GM18870 (cell line): ENCODE data around the gene AKT3.
"Not testable (repeated sequence)": the region's sequence is repeated elsewhere in the genome, so short reads cannot be mapped to it uniquely, and the experiment has no call there.

Experiments used
- ATAC-seq: cut with Tn5 transposase; IDR thresholded peaks from one replicate; pipeline ENCODE4 v1.9.1; 2021; ENCODE audit warnings: moderate library complexity; ENCODE audit not compliant: unreplicated experiment

The AKT3 gene

DNA sequence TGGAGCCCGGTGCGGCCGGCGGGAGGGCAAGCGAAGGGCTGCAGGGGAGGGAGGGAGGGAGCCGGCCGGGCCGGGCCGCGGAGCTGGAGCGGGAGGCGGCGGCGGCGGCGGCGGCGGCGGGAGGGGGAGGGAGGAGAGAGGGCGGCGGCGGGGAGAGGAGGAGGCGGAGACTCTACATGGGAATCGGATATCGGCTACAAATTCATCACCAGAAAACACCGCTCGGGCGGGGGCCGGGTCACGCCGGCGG, at the start of gene AKT3:
Gene AKT3, minus strand, starts transcription at position 42 of the 250 bp plus-strand sequence. CDS start 7,073 bp downstream, outside the sequence.
- ATAC-seq = peak; percentile 39

DNA sequence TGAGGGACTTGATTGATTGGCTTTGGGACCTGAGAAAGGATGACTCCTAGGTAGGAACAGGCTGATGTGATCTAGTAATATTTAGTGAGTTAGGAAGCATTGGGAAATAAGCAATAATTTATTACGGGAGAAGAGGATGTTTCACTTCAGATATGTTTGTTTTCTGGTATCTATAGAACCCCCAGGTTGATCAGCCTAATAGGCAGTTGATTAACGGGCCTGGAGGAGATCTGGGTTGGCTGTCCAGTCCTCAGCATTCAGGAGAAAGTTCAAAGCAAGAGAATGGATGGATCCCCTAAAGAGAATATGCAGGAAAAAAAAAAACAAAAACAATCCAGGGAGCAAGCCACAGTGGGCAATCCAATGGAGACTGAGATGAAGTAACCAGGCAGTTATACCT, 48.2 kb upstream of the AKT3 start:
- ATAC-seq = no peak

DNA sequence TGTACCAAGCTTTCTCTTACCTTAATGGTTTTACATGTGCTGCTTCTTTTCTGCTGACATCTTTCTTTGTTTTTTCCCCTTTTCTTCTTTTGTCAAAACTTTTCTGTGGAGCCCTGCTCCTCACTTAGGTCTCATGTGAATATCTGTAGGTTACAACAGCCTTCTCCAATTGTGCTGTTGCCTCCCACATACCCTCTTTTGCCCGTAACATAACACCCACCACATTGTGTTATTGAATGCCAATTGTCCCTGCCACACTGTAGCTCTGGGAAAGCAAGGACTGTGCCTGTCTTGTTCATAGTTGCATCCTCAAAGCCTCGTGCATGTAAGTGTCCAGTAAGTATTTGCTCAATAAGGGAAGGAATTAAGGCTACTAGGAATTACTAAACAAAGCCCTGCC, 46.3 kb upstream of the AKT3 start:
- no peak for ATAC-seq

DNA sequence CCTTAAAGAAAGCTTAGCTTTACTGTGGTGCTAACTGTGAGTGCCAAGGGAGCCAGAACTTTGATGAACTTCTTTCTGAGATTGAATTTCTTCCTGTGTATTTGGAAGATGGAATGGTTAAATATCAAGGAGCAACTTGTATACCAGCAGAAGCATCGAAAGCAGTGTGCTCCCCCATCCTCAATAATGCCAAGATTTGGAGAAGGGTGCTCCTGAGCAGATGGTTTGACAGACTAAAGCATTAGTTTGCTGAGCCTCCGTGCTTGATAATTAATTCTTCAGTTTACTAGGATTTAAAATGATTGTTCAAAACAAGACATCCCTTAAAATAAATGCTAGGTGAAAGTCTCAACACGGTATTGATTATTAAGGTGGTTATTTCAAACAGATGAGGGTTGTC, 42.4 kb upstream of the AKT3 start:
- no peak for ATAC-seq

DNA sequence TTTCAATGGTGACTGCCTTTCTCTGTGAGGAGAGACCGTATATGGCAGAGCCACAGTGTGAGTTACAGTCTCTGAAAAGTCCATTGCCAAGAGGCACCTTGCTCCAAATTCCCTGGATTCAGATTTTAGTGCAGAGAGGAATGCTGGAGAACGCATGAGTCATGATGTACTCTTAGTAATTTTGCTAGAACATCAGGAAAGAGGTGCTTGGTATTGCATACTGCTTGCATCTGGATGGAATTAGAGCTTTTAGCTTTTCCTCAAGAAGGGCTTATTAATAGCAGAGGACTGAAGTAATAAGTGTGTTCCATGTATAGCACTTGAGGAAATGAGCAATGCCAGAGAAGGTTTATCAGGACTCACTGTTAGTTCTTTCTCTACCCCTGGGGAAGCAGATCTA, 40.5 kb upstream of the AKT3 start:
- no peak for ATAC-seq

DNA sequence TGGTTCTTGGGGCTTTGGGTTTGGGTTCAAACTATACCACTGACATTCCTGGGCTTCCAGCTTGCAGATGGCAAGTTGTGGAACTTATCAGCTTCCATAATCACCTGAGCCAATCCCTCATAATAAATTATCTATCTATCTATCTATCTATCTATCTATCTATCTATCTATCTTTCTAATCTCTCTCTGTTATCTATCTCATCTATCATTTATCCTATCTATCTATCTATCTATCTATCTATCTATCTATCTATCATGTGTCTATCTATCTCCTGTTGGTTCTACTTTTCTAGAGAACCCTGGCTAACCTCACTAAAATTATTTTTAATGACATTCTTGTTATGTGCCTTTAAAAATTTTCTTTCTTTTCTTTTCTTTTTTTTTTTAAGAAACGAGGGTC, 35.8 kb upstream of the AKT3 start:
- no peak for ATAC-seq

DNA sequence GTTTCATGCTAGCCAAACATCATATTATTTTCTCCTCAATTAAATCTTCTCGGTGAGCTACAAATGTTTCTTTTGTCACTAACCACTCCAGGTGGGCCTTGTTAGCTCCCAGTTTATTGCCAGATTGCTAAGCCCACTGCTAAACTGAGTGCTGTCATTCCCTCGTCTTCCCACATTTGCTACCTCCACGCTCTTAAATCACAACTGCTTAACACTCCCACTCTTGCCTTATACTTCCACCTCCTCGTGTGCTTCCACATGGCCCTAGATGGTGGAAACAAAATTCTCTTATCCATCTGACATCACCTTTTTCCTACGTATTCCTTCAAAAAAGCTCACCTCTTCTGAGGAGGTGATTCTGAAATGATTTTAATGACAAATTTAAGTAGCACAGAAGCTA, 34.6 kb upstream of the AKT3 start:
- ATAC-seq = no peak

DNA sequence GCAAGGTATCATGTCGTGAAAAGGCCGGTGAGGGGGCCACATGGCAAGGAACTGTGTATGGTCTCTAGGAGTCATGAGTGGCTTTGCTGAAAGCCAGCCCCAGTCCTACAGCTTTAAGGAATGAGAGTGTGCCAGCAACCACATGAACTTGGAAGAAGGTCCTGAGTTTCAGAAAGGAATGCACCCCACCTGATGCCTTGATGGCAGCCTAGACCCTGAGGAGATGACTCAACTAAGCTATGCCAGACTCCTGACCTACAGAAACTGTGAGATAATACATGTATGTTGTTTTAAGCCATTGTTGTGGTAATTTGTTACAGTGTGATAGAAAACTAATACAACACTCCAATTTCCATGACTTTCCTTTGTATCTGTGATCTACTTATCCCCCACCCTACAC, 33.5 kb upstream of the AKT3 start:
- ATAC-seq = no peak

DNA sequence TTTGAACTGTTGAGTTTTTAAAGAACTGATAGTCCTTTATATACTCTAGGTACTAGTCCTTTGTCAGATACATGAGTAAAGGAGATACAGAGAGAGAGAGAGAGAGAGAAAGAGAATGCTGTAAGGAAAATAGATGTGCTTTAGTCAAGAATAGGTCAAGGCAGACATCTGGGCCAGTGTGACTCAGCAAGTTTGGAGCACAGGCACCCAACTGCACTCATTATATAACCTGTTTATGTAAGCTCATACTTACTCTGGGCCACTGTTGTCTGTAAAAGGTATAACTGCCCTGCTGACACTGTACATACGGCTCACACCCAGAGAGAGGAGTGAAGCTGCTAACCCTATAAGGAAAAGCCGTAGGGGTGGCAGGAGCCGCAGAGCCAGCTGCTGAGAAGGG, 32.2 kb upstream of the AKT3 start:
- no peak for ATAC-seq

DNA sequence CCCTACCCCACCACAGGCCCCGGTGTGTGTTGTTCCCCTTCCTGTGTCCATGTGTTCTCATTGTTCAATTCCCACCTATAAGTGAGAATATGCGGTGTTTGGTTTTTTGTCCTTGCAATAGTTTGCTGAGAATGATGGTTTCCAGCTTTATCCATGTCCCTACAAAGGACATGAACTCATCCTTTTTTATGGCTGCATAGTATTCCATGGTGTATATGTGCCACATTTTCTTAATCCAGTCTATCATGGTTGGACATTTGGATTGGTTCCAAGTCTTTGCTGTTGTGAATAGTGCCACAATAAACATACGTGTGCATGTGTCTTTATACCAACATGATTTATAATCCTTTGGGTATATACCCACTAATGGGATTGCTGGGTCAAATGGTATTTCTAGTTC, 27.0 kb upstream of the AKT3 start:
- ATAC-seq = not testable (repeated sequence)

DNA sequence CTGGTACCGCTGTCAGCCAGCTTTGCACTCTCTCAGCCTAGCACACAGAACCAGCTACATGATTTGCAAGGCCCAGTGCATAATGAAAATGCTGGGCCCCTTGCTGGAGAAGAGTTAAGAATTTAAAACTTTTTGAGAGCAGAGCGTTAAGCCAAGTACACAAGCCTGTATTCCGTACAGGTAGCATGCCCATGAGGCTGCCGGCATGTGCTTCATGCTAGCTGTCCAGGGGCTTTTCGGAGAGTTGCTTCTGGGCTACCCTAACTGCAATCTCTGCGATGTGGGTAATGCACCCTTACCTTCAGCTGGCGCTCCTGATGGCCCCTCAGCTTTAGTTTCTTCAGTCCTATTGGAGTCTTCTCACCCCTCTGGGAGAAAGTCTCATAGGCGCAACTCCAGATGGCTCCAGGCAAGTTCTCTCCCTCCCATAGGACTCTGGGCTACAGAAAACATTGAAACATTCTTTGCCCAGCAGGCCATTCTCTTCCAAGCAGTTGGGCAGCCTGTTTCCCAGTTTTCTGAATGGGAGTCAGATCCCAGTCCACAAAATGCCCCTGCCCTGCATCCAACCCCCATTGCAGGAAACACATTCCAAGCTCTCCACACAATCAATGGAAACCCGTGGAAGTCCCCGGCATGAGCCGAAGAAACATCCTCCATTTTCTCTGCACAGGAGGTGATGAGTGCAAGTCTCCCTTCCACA, 5.7 kb upstream of the AKT3 start:
- no peak for ATAC-seq

DNA sequence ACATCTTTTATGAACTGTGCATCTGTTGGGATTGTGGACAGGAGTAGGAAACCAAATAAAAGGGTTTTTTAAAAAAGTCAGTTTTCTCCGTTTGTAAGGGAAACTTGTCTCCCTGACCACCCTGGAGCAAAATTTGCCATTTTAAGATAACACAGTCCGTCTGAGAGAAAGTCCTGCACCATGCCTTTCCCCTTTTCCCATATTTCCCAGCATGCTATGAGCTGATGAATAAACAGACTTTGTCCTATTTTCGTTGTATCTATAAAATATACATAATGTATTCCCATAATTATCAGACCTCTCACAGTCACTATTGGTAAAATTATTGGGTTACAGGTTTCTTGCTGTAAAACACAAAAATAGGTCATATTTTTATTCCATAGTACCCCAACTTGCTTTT, 1.7 kb upstream of the AKT3 start:
- ATAC-seq = no peak

DNA sequence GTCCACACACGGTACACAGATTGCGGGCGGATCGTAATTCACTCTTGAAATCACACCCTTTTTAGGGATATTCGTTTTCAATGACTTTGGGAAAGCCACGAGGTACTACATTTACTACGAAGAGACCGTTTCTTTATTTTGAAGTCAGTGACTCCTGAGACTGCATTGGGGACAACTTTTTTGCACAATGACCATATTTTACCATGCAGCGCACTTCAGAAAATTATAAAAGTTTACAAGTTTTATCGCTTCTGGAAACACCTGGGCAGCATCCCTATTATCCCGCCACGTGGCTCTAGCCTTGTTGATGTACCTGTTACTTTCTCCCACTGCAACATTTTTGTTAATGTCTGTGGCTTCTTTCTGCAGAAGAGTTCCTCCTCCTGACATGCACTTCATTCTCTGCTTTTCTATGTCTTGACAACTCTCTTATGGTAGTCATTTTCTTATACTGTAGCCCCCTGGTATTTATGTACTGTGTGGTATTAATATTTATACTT, 1.3 kb upstream of the AKT3 start:
- no peak for ATAC-seq

DNA sequence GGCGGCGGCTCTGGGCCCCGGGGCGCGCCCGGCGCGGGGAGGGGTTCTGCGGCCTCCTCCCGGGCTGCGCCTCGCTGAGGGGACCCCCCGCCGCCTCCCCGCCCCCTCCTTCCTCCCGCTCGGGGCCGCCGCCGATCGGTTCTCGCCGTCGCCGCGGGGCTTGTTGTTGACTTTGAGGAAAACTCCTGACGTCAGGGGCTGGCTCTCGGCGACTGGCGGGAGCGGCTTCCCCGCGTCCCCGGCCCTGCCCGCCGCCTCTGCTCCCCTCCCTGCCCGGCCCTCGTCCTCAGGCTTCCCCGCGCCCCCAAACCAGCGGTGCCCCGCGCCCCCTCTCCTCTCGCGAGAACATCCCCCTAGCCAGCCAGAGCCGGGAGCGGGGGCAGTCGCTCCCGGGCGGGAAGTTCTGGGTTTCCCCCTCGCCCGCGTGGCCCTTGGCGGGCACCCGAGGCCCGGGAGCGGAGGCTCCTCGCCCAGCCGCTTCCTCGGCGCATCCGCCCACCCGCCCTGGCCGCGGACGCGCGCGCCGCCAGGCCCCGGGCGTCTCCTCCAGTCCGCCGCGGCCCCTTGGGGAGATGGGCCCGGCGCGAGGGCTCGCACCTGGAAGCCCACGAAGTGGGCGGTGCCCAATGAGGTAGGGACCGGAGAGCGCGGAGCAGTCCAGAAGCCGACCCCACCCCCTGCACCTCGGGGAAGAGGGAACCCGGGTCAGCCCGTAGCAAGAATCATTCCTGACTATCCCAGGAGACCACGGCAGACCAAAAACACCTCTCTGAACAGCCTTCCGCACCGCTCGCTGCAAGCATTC, 611 bp upstream of the AKT3 start:
- ATAC-seq = peak; percentile 28

DNA sequence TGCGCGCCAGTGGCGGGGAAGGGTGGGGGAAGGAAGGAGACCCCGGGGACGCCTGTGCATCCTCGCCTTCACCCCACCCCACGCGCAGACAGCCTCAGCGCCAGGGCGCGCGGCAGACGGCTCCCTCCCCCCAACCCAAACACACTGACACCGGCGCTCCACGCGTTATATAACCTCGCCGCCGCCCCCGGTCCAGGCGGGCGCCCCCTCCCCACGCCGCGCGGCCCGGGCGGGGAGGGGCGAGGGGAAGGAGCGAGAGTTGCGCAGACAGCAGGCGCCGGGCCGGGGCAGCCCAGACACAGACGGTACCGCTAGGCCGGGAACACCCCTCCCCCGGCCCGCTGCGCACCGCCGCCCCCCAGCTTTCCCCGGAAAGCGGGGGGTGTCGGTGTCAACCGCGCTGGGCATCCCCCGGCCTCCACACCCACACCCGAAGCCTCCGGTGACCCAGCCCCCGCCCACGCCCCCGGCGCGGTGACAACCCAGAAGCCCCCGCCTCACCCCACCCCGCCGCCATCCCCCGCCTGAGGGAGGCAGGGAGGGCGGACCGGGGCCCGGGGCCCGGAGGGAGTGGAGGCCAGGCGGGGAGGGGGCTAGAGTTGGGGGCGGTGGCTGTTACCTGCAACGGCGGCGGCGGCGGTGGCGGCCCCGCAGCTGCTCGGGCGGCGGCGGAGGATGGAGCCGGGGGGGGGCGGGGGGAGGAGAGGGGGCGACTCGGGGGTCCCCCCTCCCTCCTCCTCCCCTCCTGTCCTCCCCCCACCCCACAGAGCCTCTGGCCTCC, 432 bp downstream of the AKT3 start:
- no peak for ATAC-seq

DNA sequence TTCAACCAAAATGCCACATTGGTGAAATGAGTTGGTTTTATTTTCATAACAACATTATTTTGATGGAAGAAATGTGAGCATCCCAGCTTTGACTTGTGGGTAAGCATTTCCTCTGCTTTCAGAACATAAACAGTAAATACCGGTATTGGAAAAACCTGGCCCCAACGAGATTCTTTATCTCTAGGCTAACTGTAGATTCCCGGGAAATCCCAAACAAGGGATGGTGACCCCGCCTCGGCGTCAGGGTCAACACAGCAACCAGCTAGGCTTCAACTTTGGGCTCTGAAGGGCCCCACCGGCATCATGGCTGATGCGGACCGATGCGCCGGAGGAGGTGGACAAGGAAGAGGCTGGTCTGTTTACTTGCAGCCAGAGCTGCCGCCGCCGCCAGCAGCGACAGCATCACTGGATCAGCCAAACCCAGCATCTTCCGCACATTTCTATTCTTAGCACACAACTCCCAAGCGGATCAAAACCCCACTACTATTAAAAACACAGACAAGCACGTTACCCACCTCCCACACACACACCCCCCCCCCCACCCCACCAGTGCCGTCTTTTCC, 1.1 kb downstream of the AKT3 start:
- ATAC-seq = no peak

DNA sequence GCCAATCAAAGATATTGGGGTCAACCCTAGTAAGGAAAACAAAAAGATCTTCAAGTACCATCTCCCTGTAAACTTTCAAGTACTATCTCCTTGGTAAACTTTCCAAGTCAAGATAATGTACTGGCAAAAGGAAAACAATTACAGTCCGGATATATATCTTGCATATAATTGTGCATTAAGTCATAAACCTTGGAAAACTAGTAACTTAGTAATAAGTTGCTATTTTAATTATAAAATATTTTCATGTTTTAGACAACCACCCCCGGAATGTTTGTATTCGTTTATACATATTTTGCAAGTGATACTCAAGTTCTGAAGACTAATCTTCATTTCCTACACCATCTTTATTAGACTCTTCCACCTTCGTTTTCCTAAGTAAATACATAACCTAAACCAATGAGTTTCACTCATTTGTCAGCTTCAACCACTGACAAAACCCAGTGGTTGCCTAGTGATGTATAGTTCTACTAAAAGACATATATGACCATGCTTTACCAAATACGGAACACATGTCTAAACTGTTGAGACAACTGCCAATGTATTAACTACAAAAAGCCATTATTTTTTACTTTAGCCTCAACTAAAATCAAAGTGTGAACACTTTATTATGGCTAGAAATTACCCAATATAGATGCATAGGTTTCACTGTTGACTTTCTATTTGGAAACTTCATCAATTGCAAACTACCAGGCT, 1.7 kb downstream of the AKT3 start:
- ATAC-seq = no peak

DNA sequence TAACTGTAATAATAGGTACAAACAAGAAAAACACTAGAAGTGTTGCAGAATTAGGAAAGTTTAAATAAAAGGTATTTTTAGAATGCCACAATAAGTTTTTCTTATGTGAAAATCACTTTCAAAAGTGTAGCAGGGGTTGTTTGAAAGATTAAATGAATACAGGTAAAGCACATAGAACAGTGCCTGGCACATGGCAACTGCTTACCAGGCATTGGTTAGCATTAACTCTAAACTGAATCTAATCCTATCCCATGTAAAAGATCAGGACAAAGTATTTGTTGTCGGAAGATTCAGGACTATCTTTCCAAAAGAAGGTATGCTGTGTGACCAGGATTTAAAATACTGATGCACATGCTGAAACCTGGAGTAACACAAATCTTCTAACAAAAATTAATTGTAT, 3.3 kb downstream of the AKT3 start:
- no peak for ATAC-seq

DNA sequence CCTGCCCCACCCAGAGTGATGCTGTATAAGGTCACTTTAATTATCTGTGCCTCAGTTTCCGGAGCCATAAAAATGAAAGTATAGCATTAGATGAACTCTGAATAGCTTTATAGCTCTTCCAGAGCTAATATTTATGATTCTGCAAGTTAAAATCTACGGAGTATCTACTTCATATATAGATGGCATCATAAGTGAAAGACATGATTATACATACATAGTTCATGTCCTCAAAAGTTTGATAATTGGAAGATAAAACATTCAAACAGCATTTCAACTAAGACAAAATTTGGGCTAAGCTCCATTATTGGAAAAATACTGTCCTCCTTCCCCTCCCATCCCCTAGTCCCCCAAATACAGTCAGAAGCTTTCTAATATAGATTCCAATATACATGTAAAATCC, 4.2 kb downstream of the AKT3 start:
- no peak for ATAC-seq

DNA sequence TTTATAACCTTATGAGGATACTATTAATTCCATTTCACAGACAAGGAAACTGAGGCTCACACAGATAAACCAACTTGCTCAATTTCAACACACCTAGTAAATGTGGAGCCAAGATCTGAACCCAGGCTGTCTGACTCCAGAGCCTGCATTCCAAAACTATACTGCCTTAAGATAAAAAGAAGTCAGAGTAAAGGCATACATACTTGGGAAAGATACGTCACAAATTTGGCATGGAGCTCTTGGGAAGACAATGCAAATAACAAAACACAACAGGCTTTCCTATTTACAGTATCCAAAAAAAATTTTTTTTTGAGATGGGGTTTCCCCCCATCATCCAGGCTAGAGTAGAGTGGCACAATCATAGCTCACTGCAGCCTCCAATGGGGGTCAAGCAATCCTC, 5.9 kb downstream of the AKT3 start:
- no peak for ATAC-seq

DNA sequence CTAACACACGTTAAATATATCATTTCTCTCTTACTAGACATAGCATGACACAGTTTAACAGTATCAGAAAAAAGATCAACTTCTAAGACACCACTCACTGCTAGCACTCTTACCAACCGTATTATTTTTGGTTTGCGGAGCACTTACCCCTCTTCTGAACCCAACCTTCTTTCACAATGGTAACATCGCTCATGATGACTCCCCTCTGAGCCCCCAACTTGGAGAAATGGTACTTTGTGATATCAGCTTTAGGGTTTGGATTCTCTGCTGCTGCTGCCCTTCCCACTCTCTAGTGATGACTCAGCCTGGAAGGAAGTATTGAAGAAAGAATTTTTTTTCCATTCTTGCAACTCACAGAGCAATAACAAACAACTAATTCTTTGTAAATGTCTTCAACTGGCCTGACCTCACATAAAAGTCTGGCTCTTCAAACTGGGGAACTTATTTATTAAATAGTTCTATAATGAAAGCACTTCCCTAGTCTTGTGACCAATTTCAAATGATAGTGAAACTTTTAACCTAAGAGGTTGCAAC, 7.0 kb downstream of the AKT3 start:
- no peak for ATAC-seq
